Measurements from ENCODE around the gene SSBP3. TPM values are rescaled to one million over a fixed set of nuclear protein-coding genes. Genes with fewer than 3 reads are reported as not detected.
A peak's percentile ranks its signal among the peaks of the same experiment; 100 is the strongest.

SSBP3 gene
- total and polyA plus RNA-seq, 9 of the 15 experiments (the other 6 are each of a cell fraction or from before 2014, with no cell fraction given), result 8.7 to 108 (median 33.8) TPM

DNA sequence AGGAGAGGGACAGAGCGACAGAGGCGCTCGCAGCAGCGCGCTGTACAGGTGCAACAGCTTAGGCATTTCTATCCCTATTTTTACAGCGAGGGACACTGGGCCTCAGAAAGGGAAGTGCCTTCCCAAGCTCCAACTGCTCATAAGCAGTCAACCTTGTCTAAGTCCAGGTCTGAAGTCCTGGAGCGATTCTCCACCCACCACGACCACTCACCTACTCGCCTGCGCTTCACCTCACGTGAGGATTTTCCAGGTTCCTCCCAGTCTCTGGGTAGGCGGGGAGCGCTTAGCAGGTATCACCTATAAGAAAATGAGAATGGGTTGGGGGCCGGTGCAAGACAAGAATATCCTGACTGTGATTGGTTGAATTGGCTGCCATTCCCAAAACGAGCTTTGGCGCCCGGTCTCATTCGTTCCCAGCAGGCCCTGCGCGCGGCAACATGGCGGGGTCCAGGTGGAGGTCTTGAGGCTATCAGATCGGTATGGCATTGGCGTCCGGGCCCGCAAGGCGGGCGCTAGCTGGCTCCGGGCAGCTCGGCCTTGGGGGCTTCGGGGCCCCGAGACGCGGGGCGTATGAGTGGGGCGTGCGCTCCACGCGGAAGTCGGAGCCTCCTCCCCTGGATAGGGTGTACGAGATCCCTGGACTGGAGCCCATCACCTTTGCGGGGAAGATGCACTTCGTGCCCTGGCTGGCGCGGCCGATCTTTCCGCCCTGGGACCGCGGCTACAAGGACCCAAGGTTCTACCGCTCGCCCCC lies 206.3 kb downstream of the SSBP3 start, which contains the start of the genes CYB5RL and MRPL37 (continued):
- TF ChIP-seq ASH1L (IDR thresholded peaks at IDR 0.05; ENCODE audit: borderline replicate concordance, low read depth, partially characterized antibody) (peak; percentile 84), POLR2B (IDR thresholded peaks at IDR 0.05; ENCODE audit: low read depth, partially characterized antibody) (peak; percentile 87), POLR2A (conservative IDR thresholded peaks at IDR 0.05) (peak; percentile 95), RBM22 (IDR thresholded peaks at IDR 0.05; ENCODE audit: low read depth, low read length, poor library complexity, severe bottlenecking) (peak; percentile 60), HCFC1 (IDR thresholded peaks at IDR 0.05; ENCODE audit: low read depth, low read length) (peak; percentile 65), FOS (IDR thresholded peaks at IDR 0.05; ENCODE audit: extremely low read depth, insufficient read length) (peak; percentile 93), TEAD1 (CRISPR knock-in tag; IDR thresholded peaks at IDR 0.05) (peak in 1 of 2 experiments; percentile 29; a peak in 1 of 4 replicates), SMAD4 (CRISPR knock-in tag; conservative IDR thresholded peaks at IDR 0.05) (peak; percentile 65; the same call in 1 of the 2 replicates), JUN (IDR thresholded peaks at IDR 0.05; ENCODE audit: borderline replicate concordance, low read depth, low read length) (0 out of 2 replicates have a peak, but pooled peaks have one; percentile 38), JUN (CRISPR knock-in tag; IDR thresholded peaks at IDR 0.05; ENCODE audit: borderline replicate concordance) (no peak), BRD4 (IDR thresholded peaks at IDR 0.05) (peak; percentile 83; the same call in 1 of the 2 replicates), POLR2AphosphoS5 (IDR thresholded peaks at IDR 0.05; ENCODE audit: control insufficient read depth, insufficient read depth, low read depth, low read length) (peak; percentile 88), TAF9B (IDR thresholded peaks at IDR 0.05; ENCODE audit: partially characterized antibody) (peak; percentile 84), RBM25 (IDR thresholded peaks at IDR 0.05; ENCODE audit: low read depth, low read length, severe bottlenecking) (peak; percentile 97), EP300 (IDR thresholded peaks at IDR 0.05; ENCODE audit: low read length) (no peak; the same call in 1 of the 2 replicates), FOXK2 (conservative IDR thresholded peaks at IDR 0.05 in 1 of 2, IDR thresholded peaks at IDR 0.05 in 1 of 2; ENCODE audit: low read depth in 2 of 2) (peak; percentile 84 to 90), RBFOX2 (IDR thresholded peaks at IDR 0.05; ENCODE audit: low read depth, low read length) (peak; percentile 97)
- TF ChIP-seq, protein P1, sequence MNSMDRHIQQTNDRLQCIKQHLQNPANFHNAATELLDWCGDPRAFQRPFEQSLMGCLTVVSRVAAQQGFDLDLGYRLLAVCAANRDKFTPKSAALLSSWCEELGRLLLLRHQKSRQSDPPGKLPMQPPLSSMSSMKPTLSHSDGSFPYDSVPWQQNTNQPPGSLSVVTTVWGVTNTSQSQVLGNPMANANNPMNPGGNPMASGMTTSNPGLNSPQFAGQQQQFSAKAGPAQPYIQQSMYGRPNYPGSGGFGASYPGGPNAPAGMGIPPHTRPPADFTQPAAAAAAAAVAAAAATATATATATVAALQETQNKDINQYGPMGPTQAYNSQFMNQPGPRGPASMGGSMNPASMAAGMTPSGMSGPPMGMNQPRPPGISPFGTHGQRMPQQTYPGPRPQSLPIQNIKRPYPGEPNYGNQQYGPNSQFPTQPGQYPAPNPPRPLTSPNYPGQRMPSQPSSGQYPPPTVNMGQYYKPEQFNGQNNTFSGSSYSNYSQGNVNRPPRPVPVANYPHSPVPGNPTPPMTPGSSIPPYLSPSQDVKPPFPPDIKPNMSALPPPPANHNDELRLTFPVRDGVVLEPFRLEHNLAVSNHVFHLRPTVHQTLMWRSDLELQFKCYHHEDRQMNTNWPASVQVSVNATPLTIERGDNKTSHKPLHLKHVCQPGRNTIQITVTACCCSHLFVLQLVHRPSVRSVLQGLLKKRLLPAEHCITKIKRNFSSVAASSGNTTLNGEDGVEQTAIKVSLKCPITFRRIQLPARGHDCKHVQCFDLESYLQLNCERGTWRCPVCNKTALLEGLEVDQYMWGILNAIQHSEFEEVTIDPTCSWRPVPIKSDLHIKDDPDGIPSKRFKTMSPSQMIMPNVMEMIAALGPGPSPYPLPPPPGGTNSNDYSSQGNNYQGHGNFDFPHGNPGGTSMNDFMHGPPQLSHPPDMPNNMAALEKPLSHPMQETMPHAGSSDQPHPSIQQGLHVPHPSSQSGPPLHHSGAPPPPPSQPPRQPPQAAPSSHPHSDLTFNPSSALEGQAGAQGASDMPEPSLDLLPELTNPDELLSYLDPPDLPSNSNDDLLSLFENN (IDR thresholded peaks at IDR 0.05; ENCODE audit: low read depth in 2 of 2, low read length in 2 of 2), result peak in 1 of 2 experiments; percentile 50; a peak in 1 of 4 replicates
- TF ChIP-seq, protein P2, sequence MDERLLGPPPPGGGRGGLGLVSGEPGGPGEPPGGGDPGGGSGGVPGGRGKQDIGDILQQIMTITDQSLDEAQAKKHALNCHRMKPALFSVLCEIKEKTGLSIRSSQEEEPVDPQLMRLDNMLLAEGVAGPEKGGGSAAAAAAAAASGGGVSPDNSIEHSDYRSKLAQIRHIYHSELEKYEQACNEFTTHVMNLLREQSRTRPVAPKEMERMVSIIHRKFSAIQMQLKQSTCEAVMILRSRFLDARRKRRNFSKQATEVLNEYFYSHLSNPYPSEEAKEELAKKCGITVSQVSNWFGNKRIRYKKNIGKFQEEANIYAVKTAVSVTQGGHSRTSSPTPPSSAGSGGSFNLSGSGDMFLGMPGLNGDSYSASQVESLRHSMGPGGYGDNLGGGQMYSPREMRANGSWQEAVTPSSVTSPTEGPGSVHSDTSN (CRISPR knock-in tag; IDR thresholded peaks at IDR 0.05; ENCODE audit: low read depth), result peak; percentile 98
- TF ChIP-seq, protein P2 (tag; conservative IDR thresholded peaks at IDR 0.05; ENCODE audit: low read depth), result peak; percentile 100
- TF ChIP-seq, protein P3, sequence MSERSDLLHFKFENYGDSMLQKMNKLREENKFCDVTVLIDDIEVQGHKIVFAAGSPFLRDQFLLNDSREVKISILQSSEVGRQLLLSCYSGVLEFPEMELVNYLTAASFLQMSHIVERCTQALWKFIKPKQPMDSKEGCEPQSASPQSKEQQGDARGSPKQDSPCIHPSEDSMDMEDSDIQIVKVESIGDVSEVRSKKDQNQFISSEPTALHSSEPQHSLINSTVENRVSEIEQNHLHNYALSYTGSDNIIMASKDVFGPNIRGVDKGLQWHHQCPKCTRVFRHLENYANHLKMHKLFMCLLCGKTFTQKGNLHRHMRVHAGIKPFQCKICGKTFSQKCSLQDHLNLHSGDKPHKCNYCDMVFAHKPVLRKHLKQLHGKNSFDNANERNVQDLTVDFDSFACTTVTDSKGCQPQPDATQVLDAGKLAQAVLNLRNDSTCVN (CRISPR knock-in tag; IDR thresholded peaks at IDR 0.05), result no peak
